ENCODE measurements around the gene TNIK.

TNIK gene

GRCh38 chr3:171142985-171143384, 317.2 kb downstream of the TNIK start:
- TF ChIP-seq CTCF (conservative IDR thresholded peaks at IDR 0.05; ENCODE audit: low read depth, low read length): no peak
- no peak overlapping the region for H3K4me3 ChIP-seq (ENCODE audit: low read depth, low read length)
- peak; percentile 87 for DNase-seq (ENCODE audit: low read depth)

GRCh38 chr3:171140246-171140645, 320.0 kb downstream of the TNIK start:
- no peak for TF ChIP-seq CTCF (conservative IDR thresholded peaks at IDR 0.05; ENCODE audit: low read depth, low read length)
- no peak overlapping the region for H3K4me3 ChIP-seq (ENCODE audit: low read depth, low read length)
- no peak for DNase-seq (ENCODE audit: low read depth)

- DNase-seq (ENCODE audit: low read depth): no peak
- TF ChIP-seq CTCF (conservative IDR thresholded peaks at IDR 0.05; ENCODE audit: low read depth, low read length): no peak
- H3K4me3 ChIP-seq (ENCODE audit: low read depth, low read length): no peak overlapping the region
These were observed 322.2 kb downstream of the TNIK start for GRCh38 chr3:171138027-171138426.

- peak; percentile 34 for DNase-seq (ENCODE audit: low read depth)
- H3K4me3 ChIP-seq (ENCODE audit: low read depth, low read length): no peak overlapping the region
- TF ChIP-seq CTCF (conservative IDR thresholded peaks at IDR 0.05; ENCODE audit: low read depth, low read length): no peak
These were observed 324.7 kb downstream of the TNIK start for GRCh38 chr3:171135549-171135948.

GRCh38 chr3:171133796-171134569, 326.2 kb downstream of the TNIK start:
- H3K4me3 ChIP-seq (ENCODE audit: low read depth, low read length): no peak overlapping the region
- TF ChIP-seq CTCF (conservative IDR thresholded peaks at IDR 0.05; ENCODE audit: low read depth, low read length): no peak
- DNase-seq (ENCODE audit: low read depth): no peak

GRCh38 chr3:171133337-171133736, 326.9 kb downstream of the TNIK start:
- no peak for TF ChIP-seq CTCF (conservative IDR thresholded peaks at IDR 0.05; ENCODE audit: low read depth, low read length)
- DNase-seq (ENCODE audit: low read depth): no peak
- no peak overlapping the region for H3K4me3 ChIP-seq (ENCODE audit: low read depth, low read length)

GRCh38 chr3:171132873-171133272, 327.3 kb downstream of the TNIK start:
- TF ChIP-seq CTCF (conservative IDR thresholded peaks at IDR 0.05; ENCODE audit: low read depth, low read length): no peak
- DNase-seq (ENCODE audit: low read depth): peak; percentile 65
- no peak overlapping the region for H3K4me3 ChIP-seq (ENCODE audit: low read depth, low read length)

All from choroid plexus epithelial cell (primary cell).